GM21529 (cell line): ENCODE measurements around the gene CA10.

Experiments used
- ATAC-seq: cut with Tn5 transposase; IDR thresholded peaks from one replicate; pipeline ENCODE4 v1.9.1; 2021; ENCODE audit not compliant: unreplicated experiment

CA10 gene

DNA sequence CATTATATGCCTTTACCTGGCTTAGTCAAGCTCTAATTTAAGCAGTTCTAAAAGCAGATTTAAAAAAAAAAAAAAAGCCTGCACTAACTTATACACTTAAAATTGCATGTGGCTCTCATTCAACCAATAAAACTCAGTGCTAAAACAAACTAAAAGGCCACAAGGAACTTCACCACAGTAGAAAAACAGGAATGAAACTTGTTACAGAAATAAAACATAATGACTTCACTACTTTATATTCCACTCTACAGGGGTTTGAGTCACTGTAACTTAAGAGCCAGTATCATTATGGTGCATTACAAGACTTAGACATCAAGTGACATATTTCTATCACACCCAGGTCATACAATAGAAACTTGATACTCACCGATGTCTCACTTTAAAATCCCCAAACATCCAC, 11.1 kb downstream of the CA10 start:
- ATAC-seq: no peak

DNA sequence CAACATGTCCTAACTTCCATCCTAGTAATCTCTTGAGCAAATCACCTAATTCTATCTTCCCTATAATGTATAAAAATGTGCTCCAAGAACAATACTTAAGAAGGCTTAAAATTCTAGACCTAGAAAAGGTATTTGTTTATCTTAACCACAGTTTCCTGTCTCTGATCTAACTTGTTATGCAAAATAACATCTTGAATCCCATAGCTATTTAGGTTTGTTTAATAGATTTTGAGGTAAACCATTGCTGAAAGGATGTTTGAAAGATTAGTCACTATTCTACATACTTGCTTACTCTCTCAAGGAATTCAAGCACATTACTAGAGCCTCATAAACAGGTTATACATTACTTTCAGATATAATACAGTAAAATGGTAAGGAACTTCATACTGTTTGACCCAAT, 13.0 kb downstream of the CA10 start:
- ATAC-seq: no peak

DNA sequence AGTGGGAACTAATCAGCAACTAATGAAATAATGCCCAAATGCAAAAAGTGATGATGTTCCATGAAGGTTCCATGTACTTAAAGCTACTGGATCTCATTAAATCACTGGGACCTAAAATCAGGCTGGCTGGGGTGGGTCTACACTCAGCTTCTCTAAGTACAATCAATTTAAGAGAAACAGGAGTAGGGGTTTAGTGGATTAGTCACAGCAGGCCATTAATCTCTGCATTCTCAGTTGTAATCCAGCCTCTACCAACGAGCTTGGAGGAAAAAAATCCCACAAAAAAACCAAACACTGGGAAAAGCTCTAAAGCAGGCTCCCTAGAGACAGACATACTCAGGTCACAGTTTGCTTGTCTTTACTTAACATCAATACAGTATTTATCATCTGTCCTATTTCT, 15.0 kb downstream of the CA10 start:
- ATAC-seq: no peak

DNA sequence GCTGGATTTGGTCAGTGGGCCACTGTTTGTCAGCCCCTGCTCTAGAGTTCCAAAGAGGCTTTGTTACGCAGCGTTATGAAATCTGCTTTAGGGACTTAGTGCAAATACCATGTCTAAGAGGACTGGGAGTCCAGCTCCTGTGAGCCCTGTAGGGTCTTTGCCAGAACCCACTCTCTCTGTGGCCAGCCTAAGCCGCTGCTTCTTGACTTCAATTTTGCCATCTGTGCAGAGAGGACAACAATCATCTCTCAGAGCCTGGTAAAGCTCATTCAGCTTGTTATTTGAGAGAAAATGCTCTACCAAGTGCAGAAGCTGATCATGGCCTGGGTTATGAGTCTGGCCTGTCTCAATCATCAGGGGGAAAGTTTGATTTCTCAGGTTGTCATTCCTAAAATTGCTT, 17.9 kb downstream of the CA10 start:
- no peak for ATAC-seq

- no peak for ATAC-seq
Measured at GRCh38 chr17:52138752-52139151, 19.8 kb downstream of the CA10 start.

- no peak for ATAC-seq
Measured at GRCh38 chr17:52138350-52138749, 20.2 kb downstream of the CA10 start.

GRCh38 chr17:52136166-52136565, 22.3 kb downstream of the CA10 start:
- no peak for ATAC-seq

- ATAC-seq: no peak
Measured at GRCh38 chr17:52134641-52135040, 23.9 kb downstream of the CA10 start.

- no peak for ATAC-seq
Measured at GRCh38 chr17:52128721-52129120, 29.8 kb downstream of the CA10 start.

GRCh38 chr17:52124993-52125392, 33.5 kb downstream of the CA10 start:
- no peak for ATAC-seq

DNA sequence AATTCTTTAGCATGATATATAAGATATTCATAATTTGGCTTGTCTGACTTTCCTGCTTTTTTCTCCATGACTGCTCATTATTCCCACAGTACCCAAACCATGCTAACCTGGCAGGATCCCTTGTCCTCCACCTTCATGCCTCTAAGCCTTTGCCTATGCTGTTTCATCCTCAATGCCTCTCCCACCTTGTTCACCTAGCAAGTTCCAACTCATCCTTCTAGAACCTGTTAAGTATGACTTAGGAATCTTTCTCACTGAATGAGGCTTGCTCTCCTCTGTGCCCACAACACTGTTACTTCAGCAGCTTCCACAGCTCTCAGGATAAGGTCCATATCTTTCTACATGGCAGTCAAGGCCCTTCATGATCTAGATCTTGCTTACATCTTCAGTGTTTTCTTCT, 34.0 kb downstream of the CA10 start:
- no peak for ATAC-seq

- no peak for ATAC-seq
Measured at GRCh38 chr17:52120465-52120864, 38.0 kb downstream of the CA10 start.

- no peak for ATAC-seq
Measured at GRCh38 chr17:52110923-52111581, 47.5 kb downstream of the CA10 start.

- ATAC-seq: no peak
Measured at GRCh38 chr17:52106638-52107261, 51.8 kb downstream of the CA10 start.

- ATAC-seq: no peak
Measured at GRCh38 chr17:52106072-52106471, 52.4 kb downstream of the CA10 start.

- ATAC-seq: no peak
Measured at GRCh38 chr17:52105591-52105990, 52.9 kb downstream of the CA10 start.

DNA sequence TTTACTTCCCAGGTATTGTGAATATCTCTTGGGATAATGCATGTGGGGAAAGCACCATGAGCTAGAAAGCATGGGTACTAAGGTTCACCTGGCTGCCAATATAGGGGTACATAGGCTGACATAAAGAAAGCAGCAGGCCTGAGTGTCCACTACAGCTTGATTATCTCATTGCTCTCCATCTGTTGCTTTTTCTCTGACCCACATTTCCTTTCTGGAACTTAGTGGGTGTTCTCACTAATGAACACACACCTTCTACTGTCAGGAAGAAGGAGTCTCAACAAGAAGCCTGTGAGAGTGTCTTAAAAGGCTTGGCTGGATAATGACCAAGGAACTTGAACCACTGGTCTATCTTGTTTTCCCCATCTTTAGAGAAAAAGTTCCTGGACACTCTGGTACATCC, 62.5 kb downstream of the CA10 start:
- no peak for ATAC-seq

- ATAC-seq: no peak
Measured at GRCh38 chr17:52084176-52084575, 74.3 kb downstream of the CA10 start.

DNA sequence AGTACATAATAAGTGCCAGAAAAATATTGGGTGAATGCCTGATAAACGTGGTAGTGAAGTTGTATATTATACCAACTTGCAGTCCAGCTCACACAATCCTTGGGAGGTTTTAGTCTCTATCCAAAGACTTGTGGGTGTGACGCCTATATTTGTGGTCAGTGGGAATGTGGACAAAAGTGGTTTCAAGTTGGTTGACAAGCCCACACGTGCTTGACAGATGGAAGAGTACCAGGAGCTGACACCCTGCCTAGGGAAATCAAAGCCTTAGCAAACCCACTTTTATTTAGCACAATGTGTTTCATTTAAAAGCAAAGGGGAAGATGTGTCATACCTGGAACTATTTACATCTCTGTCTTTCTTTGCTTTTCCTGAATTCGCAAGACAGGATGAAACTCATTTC, 79.0 kb downstream of the CA10 start:
- no peak for ATAC-seq

- no peak for ATAC-seq
Measured at GRCh38 chr17:52071712-52072111, 86.8 kb downstream of the CA10 start.

GRCh38 chr17:52064791-52065211, 93.7 kb downstream of the CA10 start:
- ATAC-seq: no peak

GRCh38 chr17:52049496-52049895, 109.0 kb downstream of the CA10 start:
- no peak for ATAC-seq

GRCh38 chr17:52049051-52049450, 109.5 kb downstream of the CA10 start:
- no peak for ATAC-seq
